ENCODE results near the gene LYSET. TPM values are rescaled to one million over a fixed set of nuclear protein-coding genes. Genes with fewer than 3 reads are reported as not detected.
A peak's percentile ranks its signal among the peaks of the same experiment; 100 is the strongest.

Gene LYSET
- total and polyA plus RNA-seq, 10 of the 15 experiments (the other 5 are each of a cell fraction or from before 2014, with no cell fraction given): 11.9 to 34.5 (median 21.2) TPM

- peak; percentile 81 for TF ChIP-seq NKRF (conservative IDR thresholded peaks at IDR 0.05)
- TF ChIP-seq EED (IDR thresholded peaks at IDR 0.05; ENCODE audit: low read depth): peak; percentile 94
- TF ChIP-seq SRF (IDR thresholded peaks at IDR 0.05; ENCODE audit: low read depth in 2 of 2, low read length in 2 of 2): no peak
- TF ChIP-seq ZBTB33 (IDR thresholded peaks at IDR 0.05): no peak
- peak; percentile 13; the same call in 1 of the 2 replicates for TF ChIP-seq ATF7 (IDR thresholded peaks at IDR 0.05; ENCODE audit: low read depth)
- TF ChIP-seq, protein P1, sequence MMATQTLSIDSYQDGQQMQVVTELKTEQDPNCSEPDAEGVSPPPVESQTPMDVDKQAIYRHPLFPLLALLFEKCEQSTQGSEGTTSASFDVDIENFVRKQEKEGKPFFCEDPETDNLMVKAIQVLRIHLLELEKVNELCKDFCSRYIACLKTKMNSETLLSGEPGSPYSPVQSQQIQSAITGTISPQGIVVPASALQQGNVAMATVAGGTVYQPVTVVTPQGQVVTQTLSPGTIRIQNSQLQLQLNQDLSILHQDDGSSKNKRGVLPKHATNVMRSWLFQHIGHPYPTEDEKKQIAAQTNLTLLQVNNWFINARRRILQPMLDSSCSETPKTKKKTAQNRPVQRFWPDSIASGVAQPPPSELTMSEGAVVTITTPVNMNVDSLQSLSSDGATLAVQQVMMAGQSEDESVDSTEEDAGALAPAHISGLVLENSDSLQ (IDR thresholded peaks at IDR 0.05): peak; percentile 94
- no peak for TF ChIP-seq IRF4 (IDR thresholded peaks at IDR 0.05; ENCODE audit: low read depth, low read length)
- peak; percentile 89 for TF ChIP-seq CREM (IDR thresholded peaks at IDR 0.05; ENCODE audit: low read depth)
- TF ChIP-seq NFYB (IDR thresholded peaks at IDR 0.05; ENCODE audit: insufficient read depth, low read depth, low read length): 0 out of 2 replicates have a peak, but pooled peaks have one; percentile 24
- no peak for TF ChIP-seq WRNIP1 (IDR thresholded peaks at IDR 0.05; ENCODE audit: borderline replicate concordance, low read depth, low read length)
- peak; percentile 25; the same call in 1 of the 2 replicates for TF ChIP-seq NR2F1 (conservative IDR thresholded peaks at IDR 0.05)
- no peak for TF ChIP-seq ZNF622 (IDR thresholded peaks at IDR 0.05)
- TF ChIP-seq RB1 (IDR thresholded peaks at IDR 0.05; ENCODE audit: borderline replicate concordance): peak; percentile 99
- TF ChIP-seq ZSCAN29 (IDR thresholded peaks at IDR 0.05): no peak
- TF ChIP-seq, protein P2, sequence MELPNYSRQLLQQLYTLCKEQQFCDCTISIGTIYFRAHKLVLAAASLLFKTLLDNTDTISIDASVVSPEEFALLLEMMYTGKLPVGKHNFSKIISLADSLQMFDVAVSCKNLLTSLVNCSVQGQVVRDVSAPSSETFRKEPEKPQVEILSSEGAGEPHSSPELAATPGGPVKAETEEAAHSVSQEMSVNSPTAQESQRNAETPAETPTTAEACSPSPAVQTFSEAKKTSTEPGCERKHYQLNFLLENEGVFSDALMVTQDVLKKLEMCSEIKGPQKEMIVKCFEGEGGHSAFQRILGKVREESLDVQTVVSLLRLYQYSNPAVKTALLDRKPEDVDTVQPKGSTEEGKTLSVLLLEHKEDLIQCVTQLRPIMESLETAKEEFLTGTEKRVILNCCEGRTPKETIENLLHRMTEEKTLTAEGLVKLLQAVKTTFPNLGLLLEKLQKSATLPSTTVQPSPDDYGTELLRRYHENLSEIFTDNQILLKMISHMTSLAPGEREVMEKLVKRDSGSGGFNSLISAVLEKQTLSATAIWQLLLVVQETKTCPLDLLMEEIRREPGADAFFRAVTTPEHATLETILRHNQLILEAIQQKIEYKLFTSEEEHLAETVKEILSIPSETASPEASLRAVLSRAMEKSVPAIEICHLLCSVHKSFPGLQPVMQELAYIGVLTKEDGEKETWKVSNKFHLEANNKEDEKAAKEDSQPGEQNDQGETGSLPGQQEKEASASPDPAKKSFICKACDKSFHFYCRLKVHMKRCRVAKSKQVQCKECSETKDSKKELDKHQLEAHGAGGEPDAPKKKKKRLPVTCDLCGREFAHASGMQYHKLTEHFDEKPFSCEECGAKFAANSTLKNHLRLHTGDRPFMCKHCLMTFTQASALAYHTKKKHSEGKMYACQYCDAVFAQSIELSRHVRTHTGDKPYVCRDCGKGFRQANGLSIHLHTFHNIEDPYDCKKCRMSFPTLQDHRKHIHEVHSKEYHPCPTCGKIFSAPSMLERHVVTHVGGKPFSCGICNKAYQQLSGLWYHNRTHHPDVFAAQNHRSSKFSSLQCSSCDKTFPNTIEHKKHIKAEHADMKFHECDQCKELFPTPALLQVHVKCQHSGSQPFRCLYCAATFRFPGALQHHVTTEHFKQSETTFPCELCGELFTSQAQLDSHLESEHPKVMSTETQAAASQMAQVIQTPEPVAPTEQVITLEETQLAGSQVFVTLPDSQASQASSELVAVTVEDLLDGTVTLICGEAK (IDR thresholded peaks at IDR 0.05; ENCODE audit: borderline replicate concordance): peak; percentile 94
- no peak for TF ChIP-seq ZZZ3 (IDR thresholded peaks at IDR 0.05; ENCODE audit: control insufficient read depth, insufficient read length, low read depth)
- TF ChIP-seq ETV6 (conservative IDR thresholded peaks at IDR 0.05 in 1 of 2, IDR thresholded peaks at IDR 0.05 in 1 of 2; ENCODE audit: borderline replicate concordance in 1 of 2, low read depth in 1 of 2): peak in 1 of 2 experiments; percentile 90; a peak in 3 of 4 replicates
- no peak for TF ChIP-seq ZNF217 (IDR thresholded peaks at IDR 0.05)
- no peak for TF ChIP-seq SMC3 (IDR thresholded peaks at IDR 0.05; ENCODE audit: borderline replicate concordance, low read length)
- TF ChIP-seq TCF12 (IDR thresholded peaks at IDR 0.05; ENCODE audit: low read depth, low read length): 0 out of 2 replicates have a peak, but pooled peaks have one; percentile 28
- 0 out of 2 replicates have a peak, but pooled peaks have one; percentile 13 for TF ChIP-seq RAD21 (IDR thresholded peaks at IDR 0.05; ENCODE audit: insufficient read depth, low read depth, low read length)
- peak; percentile 78; the same call in 1 of the 2 replicates for TF ChIP-seq GATAD2B (conservative IDR thresholded peaks at IDR 0.05; ENCODE audit: low read depth)
Observed at GRCh38 chr14:93206793-93207467, 21.8 kb downstream of the LYSET start, which contains the start of the genes GON7 and UBR7 (continued).
